Ovary (tissue), 9 donors: ENCODE measurements around the gene GPRC5C. TPM values are rescaled to one million over a fixed set of nuclear protein-coding genes. Genes with fewer than 3 reads are reported as not detected.
"Not testable (repeated sequence)": the region's sequence is repeated elsewhere in the genome, so short reads cannot be mapped to it uniquely, and the experiment has no call there.

Experiments
- DNase-seq, 5 donors: peaks; one replicate each; pipeline ENCODE4 v3.0.0-alpha.2; 2019 to 2020
- H3K27ac ChIP-seq, 2 donors: fragments of 200-600 bp; one replicate each; pipeline versions ENCODE4 v1.5.1 to v1.8.0; 2019 to 2022
- H3K27me3 ChIP-seq: fragments of 200-600 bp; one replicate; pipeline ENCODE4 v1.8.0; 2022
- H3K36me3 ChIP-seq: fragments of 200-600 bp; sonication (generic); one replicate; pipeline ENCODE4 v1.5.1; 2019
- H3K4me1 ChIP-seq: one replicate; pipeline ENCODE4 v1.8.1; 2013; ENCODE audit warnings: mild to moderate bottlenecking, moderate library complexity; ENCODE audit not compliant: insufficient read depth
- H3K4me3 ChIP-seq: fragments of 200-600 bp; sonication (generic); one replicate; pipeline ENCODE4 v1.5.1; 2017
- H3K9me3 ChIP-seq, 2 donors: fragments of 200-600 bp in 1 of 2; sonication (generic) in 1 of 2; one replicate each; pipeline versions ENCODE4 v1.5.1 to v1.8.1; 2013 to 2019; ENCODE audit warnings: mild to moderate bottlenecking in 1 of 2, moderate library complexity in 1 of 2
- CTCF ChIP-seq, 3 donors: fragments of 450-650 bp in 2 of 3; fragments of 200-600 bp in 1 of 3; IDR thresholded peaks; one replicate each; pipeline versions ENCODE4 v1.5.1 to v1.8.0; 2016 to 2022; ENCODE audit warnings: antibody characterized with exemption in 3 of 3, mild to moderate bottlenecking in 1 of 3
- EP300 ChIP-seq: sonication (generic); formaldehyde crosslinking; IDR thresholded peaks from one replicate; pipeline ENCODE4 v1.6.1; 2017; ENCODE audit warnings: antibody characterized with exemption
- POLR2A ChIP-seq: fragments of 450-650 bp; IDR thresholded peaks from one replicate; pipeline ENCODE4 v1.6.1; 2017; ENCODE audit warnings: antibody characterized with exemption, mild to moderate bottlenecking, moderate library complexity
- WGBS, 3 donors: extraction: QIAGEN DNeasy Blood & Tissue Kit in 1 of 3; methylation state at CpG; one replicate each; pipeline versions ENCODE4 v1.1.5 to v1.1.7; 2013 to 2017; 5-methylcytosine and 5-hydroxymethylcytosine counted together
- intact Hi-C, 4 donors: fragments of 100-400 bp; cut with DNase I; formaldehyde crosslinking; loops; one replicate each; pipeline versions ENCODE4 v1.11.0 to v1.15.1; 2022 to 2023
- polyA plus RNA-seq, 2 donors: library from polyadenylated mRNA; stranded (reverse); fragments of 200-250 nt in 1 of 2; fragments of 350-450 nt in 1 of 2; fragmentation: Illumina TruSeq in 1 of 2; extraction: RNeasy Lipid Tissue Mini Kit (QIAGEN cat#74804) in 1 of 2; gene quantifications; one replicate each; pipeline ENCODE4 v1.2.3, GENCODE V29; 2013 to 2014
- small RNA-seq: library from RNA; depleted of rRNA; stranded (forward); fragments of <200 nt; gene quantifications from one replicate; pipeline ENCODE3, GENCODE V24; 2016
- total RNA-seq, 7 donors: library from RNA; depleted of rRNA in 2 of 7; stranded (reverse); fragments of >200 nt in 2 of 7; fragmentation: NEBNext Ultra II Directional in 3 of 7; extraction: Animal tissue kit (Norgen Biotek cat#: 25700) in 3 of 7; gene quantifications; one replicate each; pipeline versions ENCODE4 v1.1.0 to v1.2.4, GENCODE V29; 2016 to 2023
- donor health status: DM: no; HTN: no; CAD: no; lungs with moderate emphysema.
- donor health status: DM: no; HTN: no; CAD: no.
- donor health status: Bipolar disorder and iron deficiency.
- donor health status: DM: yes; HTN: yes; CAD: no.
- donor health status: DM: no; HTN: no; CAD: no.
- donor health status: DM: yes; HTN: yes; CAD: no.

The GPRC5C gene
- total and polyA plus RNA-seq, 9 donors = 3.7 to 133 (median 61.8) TPM

DNA sequence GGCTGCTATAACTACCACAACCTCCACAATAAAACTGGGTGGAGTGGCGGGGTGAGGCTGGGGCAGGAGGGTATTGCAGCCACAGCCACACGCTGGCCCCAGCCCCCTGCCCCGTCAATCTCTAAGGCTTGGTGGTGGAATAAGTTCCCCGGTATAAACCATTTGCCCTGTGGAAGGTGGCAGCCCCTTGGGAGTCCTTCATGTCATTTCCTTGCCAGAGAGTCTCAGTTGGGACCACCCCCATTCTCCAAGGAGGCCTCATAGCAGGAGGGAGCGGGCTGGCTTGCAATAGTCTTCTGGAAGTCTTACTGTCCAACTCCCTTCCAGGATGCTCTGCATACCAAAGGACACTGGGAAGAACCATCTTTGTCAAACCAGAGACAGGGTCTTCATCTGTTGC lies 54.0 kb downstream of the GPRC5C start:
- DNase-seq = no peak

GRCh38 chr17:74488276-74488675 lies 56.4 kb downstream of the GPRC5C start:
- H3K9me3 ChIP-seq, H3K4me1 ChIP-seq, DNase-seq, H3K27me3 ChIP-seq, H3K36me3 ChIP-seq, H3K27ac ChIP-seq, intact Hi-C loops, H3K4me3 ChIP-seq: not testable (repeated sequence)
- 90 to 98% (median 95%) methylated on average over 4 of the region's 4 CpGs for whole genome bisulfite sequencing, 3 donors

More for the DNA sequence above, 54.0 kb downstream of the GPRC5C start:
- Histone ChIP-seq H3K9me3 (no peaks in the 10 kb centered on the region), H3K27ac (no peak overlapping the region), H3K4me3 (no peak overlapping the region), H3K4me1 (no peaks in the 10 kb centered on the region), H3K27me3 (no peaks in the 10 kb centered on the region), H3K36me3 (no peaks in the 10 kb centered on the region)
- 74 to 80% (median 74%) methylated on average over 5 of the region's 5 CpGs for WGBS, 3 donors
- intact Hi-C loops = no loop called here
- no peak for TF ChIP-seq CTCF (IDR thresholded peaks at IDR 0.05)
- no peak for TF ChIP-seq POLR2A
- no peak for TF ChIP-seq EP300

- H3K9me3 ChIP-seq = no peaks in the 10 kb centered on the region
- 69 to 81% (median 76%) methylated on average over 9 of the region's 9 CpGs for WGBS, 3 donors
- no peaks in the 10 kb centered on the region for H3K36me3 ChIP-seq
- no peaks in the 10 kb centered on the region for H3K27me3 ChIP-seq
- TF ChIP-seq POLR2A = no peak
- H3K27ac ChIP-seq = no peak overlapping the region
- intact Hi-C loops = no loop called here
- no peak for DNase-seq
- no peaks in the 10 kb centered on the region for H3K4me1 ChIP-seq
- H3K4me3 ChIP-seq = no peak overlapping the region
Observed at GRCh38 chr17:74490716-74491115, 58.8 kb downstream of the GPRC5C start.

DNA sequence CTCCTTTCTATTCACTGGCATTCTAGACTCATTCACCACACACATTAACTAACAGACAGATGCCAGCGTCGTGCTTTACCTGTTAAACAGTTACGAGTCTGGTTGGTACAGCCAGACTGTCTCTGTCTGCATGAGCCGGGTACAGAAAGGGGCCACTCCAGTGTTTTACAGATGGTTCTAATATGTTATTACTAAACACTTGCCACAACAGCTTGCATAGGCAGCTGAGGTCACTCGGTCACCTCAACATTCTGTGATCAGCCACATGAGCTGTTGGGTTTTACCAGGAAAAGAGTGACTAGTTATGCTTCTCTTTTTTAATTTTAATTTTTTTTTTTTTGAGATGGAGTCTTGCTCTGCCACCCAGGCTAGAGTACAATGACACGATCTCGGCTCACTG lies 59.7 kb downstream of the GPRC5C start:
- WGBS, 3 donors = 80 to 85% (median 83%) methylated on average over 7 of the region's 7 CpGs
- no peaks in the 10 kb centered on the region for H3K9me3 ChIP-seq

DNA sequence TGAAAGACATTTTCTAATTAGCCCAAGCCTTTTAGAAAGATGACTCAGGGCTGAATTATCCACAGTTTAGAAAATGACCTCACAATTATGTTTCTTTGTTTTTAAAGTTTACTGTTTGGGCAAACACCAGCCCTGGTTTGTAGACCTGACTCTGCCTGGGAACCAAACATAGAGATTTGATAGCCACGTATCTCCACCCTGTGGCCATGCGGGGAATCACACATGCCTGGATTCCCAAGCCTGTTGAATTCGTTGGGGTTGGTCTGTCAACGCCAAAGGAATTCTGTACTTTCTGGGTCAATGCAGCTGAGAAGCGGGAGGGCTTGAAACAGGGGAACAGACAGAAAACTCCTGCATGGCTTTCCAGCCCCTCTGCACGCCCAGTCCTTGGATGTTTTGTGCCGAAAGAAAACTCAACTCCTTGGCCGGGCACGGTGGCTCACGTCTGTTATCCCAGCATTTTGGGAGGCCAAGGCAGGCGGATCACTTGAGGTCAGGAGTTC lies 61.5 kb downstream of the GPRC5C start:
- Histone ChIP-seq H3K27ac (no peak overlapping the region), H3K4me3 (no peak overlapping the region), H3K9me3 (no peaks in the 10 kb centered on the region), H3K36me3 (no peaks in the 10 kb centered on the region), H3K4me1 (no peaks in the 10 kb centered on the region), H3K27me3 (no peaks in the 10 kb centered on the region)
- no peak for TF ChIP-seq EP300
- no peak for TF ChIP-seq POLR2A
- TF ChIP-seq CTCF (IDR thresholded peaks at IDR 0.05) = peak; percentile 10 to 66 (median 22)
- intact Hi-C loops = no loop called here
- peak; percentile 16 to 71 (median 51) for DNase-seq
- WGBS, 3 donors = 27 to 33% (median 29%) methylated on average over 11 of the region's 11 CpGs

More for the DNA sequence above, 59.7 kb downstream of the GPRC5C start:
- Histone ChIP-seq H3K36me3 (no peaks in the 10 kb centered on the region), H3K4me3 (no peak overlapping the region), H3K27me3 (no peaks in the 10 kb centered on the region), H3K27ac (no peak overlapping the region), H3K4me1 (no peaks in the 10 kb centered on the region)
- DNase-seq = no peak
- no peak for TF ChIP-seq EP300
- TF ChIP-seq POLR2A = no peak
- no peak for TF ChIP-seq CTCF (IDR thresholded peaks at IDR 0.05)
- intact Hi-C loops = no loop called here

Small RNA genes lying within 50 kb of the gene (small RNA-seq; reads per million reads assigned to genes)
- gene RNA5SP448 = 0.15 reads per million

Other genes with a start within 250 kb of the GPRC5C start
- 1,000 to 10,000 TPM in 5 of 7 donors, 100 to 1,000 TPM in 2; 861 to 2,470 (median 1,550) TPM for gene RPL38, start 228.4 kb upstream of the GPRC5C start, total RNA-seq
- gene RPL38, start 228.4 kb upstream of the GPRC5C start, polyA plus RNA-seq = 1,000 to 10,000 TPM; 2,644 to 2,696 TPM
- 10 to 100 TPM in 6 of 7 donors, 1 to 10 TPM in 1; 9.8 to 43.1 (median 23.0) TPM for gene TTYH2, start 218.5 kb upstream of the GPRC5C start, total RNA-seq
- gene TTYH2, start 218.5 kb upstream of the GPRC5C start, polyA plus RNA-seq = 10 to 100 TPM; 12.8 to 17.5 TPM
- gene DNAI2, start 157.9 kb upstream of the GPRC5C start, total RNA-seq = 10 to 100 TPM in 1 of 7 donors, under 1 TPM in 4, not detected in 2; 0.32 to 12.2 (median 0.72) TPM
- under 1 TPM in 1 of 2 donors, not detected in 1; 0.07 TPM for gene DNAI2, start 157.9 kb upstream of the GPRC5C start, polyA plus RNA-seq
- 10 to 100 TPM in 1 of 7 donors, 1 to 10 TPM in 3, under 1 TPM in 2, not detected in 1; 0.33 to 15.0 (median 1.4) TPM for gene KIF19, start 105.9 kb upstream of the GPRC5C start, total RNA-seq
- under 1 TPM in 1 of 2 donors, not detected in 1; 0.54 TPM for gene KIF19, start 105.9 kb upstream of the GPRC5C start, polyA plus RNA-seq
- gene BTBD17, start 70.2 kb upstream of the GPRC5C start, total RNA-seq = not detected
- not detected for gene BTBD17, start 70.2 kb upstream of the GPRC5C start, polyA plus RNA-seq
- under 1 TPM in 1 of 7 donors, not detected in 6; 0.25 TPM for gene GPR142, start 64.6 kb upstream of the GPRC5C start, total RNA-seq
- under 1 TPM in 1 of 2 donors, not detected in 1; 0.05 TPM for gene GPR142, start 64.6 kb upstream of the GPRC5C start, polyA plus RNA-seq
- gene CD300A, start 34.5 kb downstream of the GPRC5C start, total RNA-seq = 1 to 10 TPM; 1.4 to 5.5 (median 2.1) TPM
- gene CD300A, start 34.5 kb downstream of the GPRC5C start, polyA plus RNA-seq = 1 to 10 TPM; 1.5 to 4.8 TPM
- gene CD300LB, start 99.4 kb downstream of the GPRC5C start, total RNA-seq = under 1 TPM in 5 of 7 donors, not detected in 2; 0.13 to 0.69 (median 0.27) TPM
- under 1 TPM; 0.11 to 0.43 TPM for gene CD300LB, start 99.4 kb downstream of the GPRC5C start, polyA plus RNA-seq
- 1 to 10 TPM in 2 of 7 donors, under 1 TPM in 4, not detected in 1; 0.18 to 1.6 (median 0.64) TPM for gene CD300C, start 114.0 kb downstream of the GPRC5C start, total RNA-seq
- under 1 TPM; 0.40 to 0.52 TPM for gene CD300C, start 114.0 kb downstream of the GPRC5C start, polyA plus RNA-seq
- gene CD300H, start 135.4 kb downstream of the GPRC5C start, total RNA-seq = not detected
- gene CD300H, start 135.4 kb downstream of the GPRC5C start, polyA plus RNA-seq = not detected
- not detected for gene CD300LD, start 160.2 kb downstream of the GPRC5C start, total RNA-seq
- not detected for gene CD300LD, start 160.2 kb downstream of the GPRC5C start, polyA plus RNA-seq
- gene CD300E, start 191.7 kb downstream of the GPRC5C start, total RNA-seq = under 1 TPM; 0.11 to 0.79 (median 0.15) TPM
- 1 to 10 TPM in 1 of 2 donors, under 1 TPM in 1; 0.30 to 1.1 TPM for gene CD300E, start 191.7 kb downstream of the GPRC5C start, polyA plus RNA-seq